Gastroesophageal sphincter (tissue), 3 donors: ENCODE measurements around the gene TXNRD1.

Experiments
- CTCF ChIP-seq, 4 experiments: fragments of 200-600 bp in 2 of 4; fragments of 450-650 bp in 2 of 4; sonication (generic) in 1 of 4; IDR thresholded peaks; one replicate each; pipeline ENCODE4 v1.5.1; 2017 to 2019; ENCODE audit warnings: antibody characterized with exemption in 4 of 4, mild to moderate bottlenecking in 2 of 4, moderate library complexity in 2 of 4
- EP300 ChIP-seq: sonication (generic); formaldehyde crosslinking; IDR thresholded peaks from one replicate; pipeline ENCODE4 v1.6.1; 2017; ENCODE audit warnings: antibody characterized with exemption, mild to moderate bottlenecking
- POLR2A ChIP-seq, 2 donors: fragments of 450-650 bp; IDR thresholded peaks; one replicate each; pipeline ENCODE4 v1.6.1; 2017; ENCODE audit warnings: antibody characterized with exemption in 2 of 2, mild to moderate bottlenecking in 2 of 2, moderate library complexity in 1 of 2
- POLR2AphosphoS5 ChIP-seq: sonication (generic); formaldehyde crosslinking; IDR thresholded peaks from one replicate; pipeline ENCODE4 v1.6.1; 2017; ENCODE audit warnings: antibody characterized with exemption

- no peak for TF ChIP-seq CTCF (IDR thresholded peaks at IDR 0.05)
- TF ChIP-seq POLR2A (IDR thresholded peaks at IDR 0.05) = no peak
- TF ChIP-seq EP300 = no peak
- no peak for TF ChIP-seq POLR2AphosphoS5
Measured at GRCh38 chr12:104350211-104351056, 134.9 kb downstream of the TXNRD1 start.
